K562 (cell line): ENCODE results near the gene DYNC2I2. TPM values are rescaled to one million over a fixed set of nuclear protein-coding genes. Genes with fewer than 3 reads are reported as not detected.

Experiments
- CBFA2T3 ChIP-seq: fragments of 450-650 bp; IDR thresholded peaks from 2 replicates; pipeline ENCODE4 v1.6.1; 2017
- ESRRA ChIP-seq: fragments of 450-650 bp; IDR thresholded peaks from 2 replicates; pipeline ENCODE4 v1.6.1; 2014; ENCODE audit warnings: low read depth, mild to moderate bottlenecking, moderate library complexity, borderline replicate concordance
- KDM1A ChIP-seq, 2 experiments: fragments of 450-650 bp; IDR thresholded peaks; 2 replicates each; pipeline ENCODE4 v1.6.1; 2016; ENCODE audit warnings: mild to moderate bottlenecking in 2 of 2
- MTA3 ChIP-seq: fragments of 450-650 bp; formaldehyde crosslinking; IDR thresholded peaks from 2 replicates; pipeline ENCODE4 v1.6.1; 2017; ENCODE audit warnings: mild to moderate bottlenecking, borderline replicate concordance
- NBN ChIP-seq: fragments of 450-650 bp; IDR thresholded peaks from 2 replicates; pipeline ENCODE4 v1.6.1; 2016; ENCODE audit warnings: low read depth, mild to moderate bottlenecking
- NR2C2 ChIP-seq, 2 experiments: fragments of 200-800 bp in 1 of 2; sonication (Bioruptor generic) in 1 of 2; sonication (generic) in 1 of 2; formaldehyde crosslinking in 1 of 2; IDR thresholded peaks; 2 replicates each; pipeline versions ENCODE4 v1.6.1 to v1.8.0; 2016 to 2022; ENCODE audit warnings: mild to moderate bottlenecking in 1 of 2, missing compliant biosample characterization in 1 of 2, missing genetic modification characterization in 1 of 2, missing genetic modification reagents in 1 of 2
- OTX1 ChIP-seq: fragments of 450-650 bp; formaldehyde crosslinking; IDR thresholded peaks from 2 replicates; pipeline ENCODE4 v1.4.0; 2022; ENCODE audit warnings: mild to moderate bottlenecking
- POLR2A ChIP-seq: fragments of 450-650 bp; conservative IDR thresholded peaks from 2 replicates; pipeline ENCODE4 v1.6.1; 2016
- POLR2B ChIP-seq: fragments of 450-650 bp; IDR thresholded peaks from 2 replicates; pipeline ENCODE4 v1.6.1; 2018; ENCODE audit warnings: low read depth; ENCODE audit not compliant: partially characterized antibody
- RBFOX2 ChIP-seq: fragments of 200-400 bp; formaldehyde crosslinking; IDR thresholded peaks from 2 replicates; pipeline ENCODE4 v1.6.1; 2017; ENCODE audit warnings: low read depth, mild to moderate bottlenecking, low read length, moderate library complexity
- TAF1 ChIP-seq: IDR thresholded peaks from 2 replicates; pipeline ENCODE4 v1.6.1; 2011; ENCODE audit warnings: mild to moderate bottlenecking, low read length, moderate library complexity; ENCODE audit not compliant: insufficient read depth, control insufficient read depth, severe bottlenecking; ENCODE audit errors: extremely low read depth
- TAF9B ChIP-seq: fragments of 450-650 bp; IDR thresholded peaks from 2 replicates; pipeline ENCODE4 v1.6.1; 2018; ENCODE audit warnings: mild to moderate bottlenecking; ENCODE audit not compliant: partially characterized antibody
- THRAP3 ChIP-seq: fragments of 450-650 bp; IDR thresholded peaks from 2 replicates; pipeline ENCODE4 v1.6.1; 2016; ENCODE audit warnings: mild to moderate bottlenecking, inconsistent platforms, borderline replicate concordance
- YBX1 ChIP-seq: fragments of 450-650 bp; IDR thresholded peaks from 2 replicates; pipeline ENCODE4 v1.7.1; 2016; ENCODE audit warnings: mild to moderate bottlenecking
- ZNF124 ChIP-seq: sonication (generic); formaldehyde crosslinking; IDR thresholded peaks from 2 replicates; pipeline ENCODE4 v1.8.1; 2022; ENCODE audit warnings: missing genetic modification reagents
- ZNF224 ChIP-seq: sonication (generic); formaldehyde crosslinking; IDR thresholded peaks from 2 replicates; pipeline ENCODE4 v1.8.0; 2022; ENCODE audit warnings: mild to moderate bottlenecking, missing genetic modification reagents
- ZNF408 ChIP-seq: fragments of 250-450 bp; sonication (Bioruptor Pico); IDR thresholded peaks from 2 replicates; pipeline ENCODE4 v1.4.0; 2020; ENCODE audit warnings: low read depth, mild to moderate bottlenecking, moderate library complexity
- ZNF584 ChIP-seq: fragments of 200-800 bp; sonication (Bioruptor generic); IDR thresholded peaks from 2 replicates; pipeline ENCODE4 v1.6.1; 2016; ENCODE audit warnings: low read depth, mild to moderate bottlenecking, missing genetic modification characterization, missing compliant biosample characterization
- ZNF668 ChIP-seq: fragments of 250-450 bp; sonication (Bioruptor Pico); IDR thresholded peaks from 2 replicates; pipeline ENCODE4 v1.8.0; 2022; ENCODE audit warnings: mild to moderate bottlenecking, inconsistent platforms
- ZNF707 ChIP-seq: fragments of 250-450 bp; sonication (Bioruptor Pico); conservative IDR thresholded peaks from 2 replicates; pipeline ENCODE4 v1.8.0; 2022; ENCODE audit warnings: inconsistent platforms, mild to moderate bottlenecking, moderate library complexity
- ZNF764 ChIP-seq: fragments of 250-450 bp; sonication (Bioruptor Pico); IDR thresholded peaks from 2 replicates; pipeline ENCODE4 v1.4.0; 2020; ENCODE audit warnings: low read depth, mild to moderate bottlenecking, moderate library complexity
- polyA plus RNA-seq, 8 experiments: library from polyadenylated mRNA; depleted of rRNA in 4 of 8; stranded (reverse) in 5 of 8; unstranded in 3 of 8; fragments of >200 nt; fragmentation: Nextera tagmentation in 2 of 8; fragmentation: Illumina TruSeq in 1 of 8; extraction: Ambion mirVana in 2 of 8; extraction: Trizol in 1 of 8; gene quantifications; 2 replicates each; pipeline versions ENCODE4 v1.2.1 to v1.2.3, GENCODE V29; 2011 to 2014; ENCODE audit warnings: inconsistent platforms in 1 of 8, missing spikeins in 1 of 8
- total RNA-seq, 7 experiments: library from RNA; depleted of rRNA in 6 of 7; stranded (reverse); fragments of >200 nt in 6 of 7; fragmentation: Illumina TruSeq in 2 of 7; extraction: Trizol in 2 of 7; gene quantifications; 2 replicates each; pipeline versions ENCODE4 v1.2.1 to v1.2.3, GENCODE V29; 2011 to 2021; ENCODE audit warnings: low replicate concordance in 1 of 7
- TF ChIP-seq, protein P1 (sequence below): fragments of 250-450 bp; sonication (Bioruptor Pico); IDR thresholded peaks from 2 replicates; pipeline ENCODE4 v1.4.0; 2020; ENCODE audit warnings: borderline replicate concordance
- TF ChIP-seq, protein P2 (sequence below): fragments of 450-650 bp; formaldehyde crosslinking; IDR thresholded peaks from 2 replicates; pipeline ENCODE4 v1.4.0; 2020; ENCODE audit warnings: mild to moderate bottlenecking, moderate library complexity

DYNC2I2 gene
- total and polyA plus RNA-seq, 9 of the 15 experiments (the other 6 are each of a cell fraction or from before 2014, with no cell fraction given) = 1.5 to 249 (median 70.0) TPM

DNA sequence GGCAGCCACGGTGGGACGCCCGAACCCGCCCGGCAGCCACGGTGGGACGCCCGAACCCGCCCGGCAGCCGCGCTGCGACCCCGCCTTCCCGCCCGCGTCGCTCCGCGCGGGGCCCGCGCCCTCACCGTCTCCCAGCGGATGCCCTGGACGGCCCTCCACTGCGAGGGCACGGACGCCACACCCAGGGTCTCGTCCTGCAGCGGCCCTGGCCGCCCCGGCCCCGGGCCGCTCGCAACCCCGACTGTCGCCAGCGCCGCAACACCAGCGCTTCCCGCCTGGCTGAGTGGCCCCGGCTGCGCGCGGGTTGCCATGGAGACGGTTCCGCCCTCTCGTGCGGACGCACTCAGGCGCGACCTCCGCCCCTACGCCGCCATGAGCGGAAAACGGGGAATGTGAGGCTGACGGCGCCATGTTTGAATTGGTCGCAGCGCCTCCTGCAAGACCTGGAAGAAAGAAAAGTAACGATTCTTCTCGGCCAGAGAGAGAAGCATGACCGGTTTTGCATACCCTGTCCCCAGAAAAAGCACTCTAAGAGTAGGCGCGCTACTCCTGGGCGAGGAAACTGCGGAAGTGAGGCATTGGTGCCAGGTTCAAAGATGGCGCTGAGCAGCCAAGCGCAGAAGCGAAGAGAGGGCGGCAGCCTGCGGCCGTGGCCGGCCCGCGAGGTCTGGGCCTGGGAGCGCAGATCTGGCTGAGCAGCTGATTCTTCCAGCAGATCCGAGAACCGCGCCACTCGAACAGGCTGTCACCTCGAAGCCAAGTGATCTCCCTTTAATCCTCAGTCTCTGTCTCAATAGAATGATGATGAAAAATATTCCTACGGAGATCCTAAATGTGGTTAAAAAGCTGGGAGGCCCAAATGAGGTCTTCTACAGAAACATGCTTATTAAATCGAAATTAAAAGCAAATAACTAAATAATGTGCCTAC lies at the start of gene DYNC2I2 (continued):
- no peak for TF ChIP-seq ZNF764
- TF ChIP-seq NBN = peak; percentile 45
- TF ChIP-seq RBFOX2 = peak; percentile 98
- TF ChIP-seq TAF1 = peak; percentile 81
- TF ChIP-seq ZNF124 (CRISPR knock-in tag) = no peak
- peak; percentile 88 for TF ChIP-seq POLR2A
- TF ChIP-seq MTA3 = peak; percentile 92
- TF ChIP-seq, protein P1, sequence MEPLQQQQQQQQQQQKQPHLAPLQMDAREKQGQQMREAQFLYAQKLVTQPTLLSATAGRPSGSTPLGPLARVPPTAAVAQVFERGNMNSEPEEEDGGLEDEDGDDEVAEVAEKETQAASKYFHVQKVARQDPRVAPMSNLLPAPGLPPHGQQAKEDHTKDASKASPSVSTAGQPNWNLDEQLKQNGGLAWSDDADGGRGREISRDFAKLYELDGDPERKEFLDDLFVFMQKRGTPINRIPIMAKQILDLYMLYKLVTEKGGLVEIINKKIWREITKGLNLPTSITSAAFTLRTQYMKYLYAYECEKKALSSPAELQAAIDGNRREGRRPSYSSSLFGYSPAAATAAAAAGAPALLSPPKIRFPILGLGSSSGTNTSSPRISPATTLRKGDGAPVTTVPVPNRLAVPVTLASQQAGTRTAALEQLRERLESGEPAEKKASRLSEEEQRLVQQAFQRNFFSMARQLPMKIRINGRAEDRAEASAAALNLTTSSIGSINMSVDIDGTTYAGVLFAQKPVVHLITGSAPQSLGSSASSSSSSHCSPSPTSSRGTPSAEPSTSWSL = peak; percentile 88; the same call in 1 of the 2 replicates
- TF ChIP-seq, protein P2, sequence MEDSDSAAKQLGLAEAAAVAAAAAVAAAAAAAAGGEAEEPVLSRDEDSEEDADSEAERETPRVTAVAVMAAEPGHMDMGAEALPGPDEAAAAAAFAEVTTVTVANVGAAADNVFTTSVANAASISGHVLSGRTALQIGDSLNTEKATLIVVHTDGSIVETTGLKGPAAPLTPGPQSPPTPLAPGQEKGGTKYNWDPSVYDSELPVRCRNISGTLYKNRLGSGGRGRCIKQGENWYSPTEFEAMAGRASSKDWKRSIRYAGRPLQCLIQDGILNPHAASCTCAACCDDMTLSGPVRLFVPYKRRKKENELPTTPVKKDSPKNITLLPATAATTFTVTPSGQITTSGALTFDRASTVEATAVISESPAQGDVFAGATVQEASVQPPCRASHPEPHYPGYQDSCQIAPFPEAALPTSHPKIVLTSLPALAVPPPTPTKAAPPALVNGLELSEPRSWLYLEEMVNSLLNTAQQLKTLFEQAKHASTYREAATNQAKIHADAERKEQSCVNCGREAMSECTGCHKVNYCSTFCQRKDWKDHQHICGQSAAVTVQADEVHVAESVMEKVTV = no peak
- TF ChIP-seq OTX1 (CRISPR knock-in tag) = peak; percentile 98
- no peak for TF ChIP-seq THRAP3
- TF ChIP-seq ZNF584 = peak; percentile 98
- TF ChIP-seq ZNF668 = no peak; the same call in 1 of the 2 replicates
- no peak for TF ChIP-seq KDM1A (IDR thresholded peaks at IDR 0.05)
- TF ChIP-seq YBX1 = no peak
- TF ChIP-seq ZNF224 (CRISPR knock-in tag) = peak; percentile 79; the same call in 1 of the 2 replicates
- TF ChIP-seq ZNF707 = peak; percentile 58; the same call in 1 of the 2 replicates
- TF ChIP-seq POLR2B = peak; percentile 53
- TF ChIP-seq ESRRA = peak; percentile 79
- TF ChIP-seq TAF9B = no peak
- TF ChIP-seq CBFA2T3 = no peak; the same call in 1 of the 2 replicates
- TF ChIP-seq NR2C2 (CRISPR knock-in tag; IDR thresholded peaks at IDR 0.05) = peak; percentile 98
- peak; percentile 100 for TF ChIP-seq NR2C2 (tag; IDR thresholded peaks at IDR 0.05)
- no peak for TF ChIP-seq ZNF408 (CRISPR knock-in tag)
